A549 (cell line): ENCODE data around the gene SPATA13. TPM values are rescaled to one million over a fixed set of nuclear protein-coding genes. Genes with fewer than 3 reads are reported as not detected.

Experiments
- ATAC-seq, 2 experiments: fragments of 200-7000 bp in 1 of 2; fragments of >200 bp in 1 of 2; cut with Nextera tagmentation in 1 of 2; cut with Tn5 transposase in 1 of 2; 3 replicates each; pipeline versions ENCODE4 v1.8.0 to v1.9.1; 2018 to 2020; ENCODE audit warnings: mild to moderate bottlenecking in 1 of 2, moderate library complexity in 1 of 2
- CTCF ChIA-PET: fragments of 300-600 bp; sonication (Branson Sonifier 250); formaldehyde crosslinking; extraction: SDS; loops from one replicate; lab custom pipeline; 2021; ENCODE audit warnings: antibody characterized with exemption, inconsistent platforms; lab: Yijun Ruan, JAX
- POLR2A ChIA-PET: fragments of 350-600 bp; formaldehyde crosslinking; extraction: SDS; loops from one replicate; lab custom pipeline; 2021; ENCODE audit warnings: antibody characterized with exemption, inconsistent platforms; lab: Yijun Ruan, JAX
- DNase-seq, 2 experiments: peaks; one replicate each; pipeline versions ENCODE4 v3.0.0 to v3.0.0-alpha.2; 2011 to 2016; ENCODE audit warnings: low read depth in 1 of 2, low spot score in 1 of 2
- FAIRE-seq: peaks from 2 replicates; lab custom pipeline; 2011; peaks lifted over from hg19 to GRCh38; lab: Jason Lieb, UNC
- H3K27ac ChIP-seq, 2 experiments: fragments of >200 bp; sonication (Bioruptor Twin); formaldehyde crosslinking; 3 replicates each; pipeline ENCODE4 v1.5.1; 2016 to 2017
- H3K4me1 ChIP-seq: fragments of >200 bp; sonication (Bioruptor Twin); formaldehyde crosslinking; 3 replicates; pipeline ENCODE4 v1.6.1; 2016
- H3K4me2 ChIP-seq: fragments of >200 bp; sonication (Bioruptor Twin); formaldehyde crosslinking; 3 replicates; pipeline ENCODE4 v1.6.1; 2016
- H3K4me3 ChIP-seq: fragments of >200 bp; sonication (Bioruptor Twin); formaldehyde crosslinking; 3 replicates; pipeline ENCODE4 v1.5.1; 2016
- H3K9me3 ChIP-seq: fragments of >200 bp; sonication (Bioruptor Twin); formaldehyde crosslinking; 3 replicates; pipeline ENCODE4 v1.6.1; 2016
- BHLHE40 ChIP-seq: IDR thresholded peaks from 2 replicates; pipeline ENCODE4 v1.6.1; 2012; ENCODE audit warnings: low read depth, low read length, inconsistent platforms
- CBX2 ChIP-seq: fragments of 200-600 bp; sonication (generic); IDR thresholded peaks from 2 replicates; pipeline ENCODE4 v1.6.1; 2016; ENCODE audit warnings: low read depth, mild to moderate bottlenecking, borderline replicate concordance
- CHD2 ChIP-seq: fragments of 150-350 bp; IDR thresholded peaks from 2 replicates; pipeline ENCODE4 v1.6.1; 2014; ENCODE audit warnings: low read length; ENCODE audit not compliant: partially characterized antibody
- CHD4 ChIP-seq: fragments of 200-600 bp; sonication (generic); IDR thresholded peaks from 2 replicates; pipeline ENCODE4 v1.6.1; 2016; ENCODE audit warnings: antibody characterized with exemption, mild to moderate bottlenecking, borderline replicate concordance
- EHF ChIP-seq: fragments of 250-450 bp; sonication (Bioruptor Pico); IDR thresholded peaks from 2 replicates; pipeline ENCODE4 v1.5.0; 2020; ENCODE audit warnings: mild to moderate bottlenecking
- EP300 ChIP-seq, 2 experiments: fragments of >200 bp; sonication (Bioruptor Twin); formaldehyde crosslinking; IDR thresholded peaks; 2 replicates in 1 of 2; 3 replicates in 1 of 2; pipeline ENCODE4 v1.6.1; 2016 to 2017
- ESRRA ChIP-seq: fragments of 150-350 bp; IDR thresholded peaks from 2 replicates; pipeline ENCODE4 v1.6.1; 2014; ENCODE audit warnings: mild to moderate bottlenecking, low read length, borderline replicate concordance
- FOSB ChIP-seq: fragments of 250-450 bp; sonication (Bioruptor Pico); IDR thresholded peaks from 2 replicates; pipeline ENCODE4 v1.5.0; 2020; ENCODE audit warnings: mild to moderate bottlenecking, moderate library complexity
- HDAC2 ChIP-seq: fragments of 200-600 bp; sonication (generic); IDR thresholded peaks from 2 replicates; pipeline ENCODE4 v1.6.1; 2016
- HOXA7 ChIP-seq: fragments of 250-450 bp; sonication (Bioruptor Pico); IDR thresholded peaks from 2 replicates; pipeline ENCODE4 v1.5.0; 2020; ENCODE audit warnings: mild to moderate bottlenecking, moderate library complexity
- HOXB5 ChIP-seq: fragments of 250-450 bp; sonication (Bioruptor Pico); IDR thresholded peaks from 2 replicates; pipeline ENCODE4 v1.5.0; 2020; ENCODE audit warnings: mild to moderate bottlenecking, moderate library complexity
- KDM1A ChIP-seq: fragments of 200-600 bp; sonication (generic); IDR thresholded peaks from 2 replicates; pipeline ENCODE4 v1.6.1; 2016; ENCODE audit warnings: low read depth, mild to moderate bottlenecking
- KDM5A ChIP-seq: fragments of 200-600 bp; sonication (generic); IDR thresholded peaks from 2 replicates; pipeline ENCODE4 v1.6.1; 2016; ENCODE audit warnings: antibody characterized with exemption, mild to moderate bottlenecking
- MAFK ChIP-seq: fragments of 450-650 bp; IDR thresholded peaks from 2 replicates; pipeline ENCODE4 v1.6.1; 2014; ENCODE audit not compliant: partially characterized antibody
- MAZ ChIP-seq: fragments of 150-350 bp; IDR thresholded peaks from 2 replicates; pipeline ENCODE4 v1.6.1; 2014; ENCODE audit warnings: antibody characterized with exemption, low read depth, low read length, borderline replicate concordance
- MYC ChIP-seq: IDR thresholded peaks from 2 replicates; pipeline ENCODE4 v1.6.1; 2012; ENCODE audit warnings: mild to moderate bottlenecking, inconsistent platforms, low read length, improper control_type of control experiment, borderline replicate concordance
- NFE2L2 ChIP-seq: fragments of 150-350 bp; conservative IDR thresholded peaks from 2 replicates; pipeline ENCODE4 v1.6.1; 2014; ENCODE audit warnings: low read length
- PBX3 ChIP-seq: IDR thresholded peaks from 2 replicates; pipeline ENCODE4 v1.6.1; 2012
- RARB ChIP-seq: fragments of 250-450 bp; sonication (Bioruptor Pico); IDR thresholded peaks from 2 replicates; pipeline ENCODE4 v1.8.0; 2021; ENCODE audit warnings: mild to moderate bottlenecking, moderate library complexity
- RNF2 ChIP-seq: fragments of 200-600 bp; sonication (generic); IDR thresholded peaks from 2 replicates; pipeline ENCODE4 v1.6.1; 2016; ENCODE audit warnings: low read depth, mild to moderate bottlenecking, antibody characterized with exemption, moderate library complexity, borderline replicate concordance
- TFCP2L1 ChIP-seq: fragments of 250-450 bp; sonication (Bioruptor Pico); IDR thresholded peaks from 2 replicates; pipeline ENCODE4 v1.5.0; 2021; ENCODE audit warnings: mild to moderate bottlenecking
- USF2 ChIP-seq: fragments of 450-650 bp; IDR thresholded peaks from 2 replicates; pipeline ENCODE4 v1.6.1; 2014; ENCODE audit warnings: antibody characterized with exemption
- ZNF302 ChIP-seq: fragments of 250-450 bp; sonication (Bioruptor Pico); IDR thresholded peaks from 2 replicates; pipeline ENCODE4 v1.9.0; 2021; ENCODE audit warnings: inconsistent platforms, mild to moderate bottlenecking, moderate library complexity
- ZSCAN20 ChIP-seq: fragments of 250-450 bp; sonication (Bioruptor Pico); IDR thresholded peaks from 2 replicates; pipeline ENCODE4 v1.8.0; 2022; ENCODE audit warnings: mild to moderate bottlenecking, moderate library complexity
- WGBS: methylation state at CpG from one replicate; pipeline ENCODE4 v1.1.6; 2017; ENCODE audit errors: missing lambda C conversion rate; 5-methylcytosine and 5-hydroxymethylcytosine counted together
- polyA plus RNA-seq, 4 experiments: library from polyadenylated mRNA; depleted of rRNA in 3 of 4; stranded (reverse); fragments of >200 nt; fragmentation: RNase III in 1 of 4; extraction: RNeasy Plus Mini Kit Qiagen cat#74134 plus additional on column Dnase treatment in 1 of 4; gene quantifications; 2 replicates in 3 of 4; 3 replicates in 1 of 4; pipeline ENCODE4 v1.2.3, GENCODE V29; 2011 to 2017
- TF ChIP-seq, protein P1 (sequence below): IDR thresholded peaks from 2 replicates; pipeline ENCODE4 v1.6.1; 2012
- TF ChIP-seq, protein P2 (sequence below): fragments of 250-450 bp; sonication (Bioruptor Pico); IDR thresholded peaks from 2 replicates; pipeline ENCODE4 v1.5.0; 2020; ENCODE audit warnings: low read depth, mild to moderate bottlenecking, moderate library complexity
- TF ChIP-seq, protein P3 (sequence below): IDR thresholded peaks from 2 replicates; pipeline ENCODE4 v1.6.1; 2012; ENCODE audit warnings: low read depth, borderline replicate concordance

The SPATA13 gene
- polyA plus RNA-seq, 2 of the 4 experiments (the other 2 are of a cell fraction) = 3.1 to 6.3 TPM

- FAIRE-seq (no peak), ATAC-seq (no peak), DNase-seq (no peak)
- no peak for TF ChIP-seq ZSCAN20
- no peak for TF ChIP-seq PBX3
- TF ChIP-seq HDAC2 = no peak
- no peak for TF ChIP-seq USF2
- TF ChIP-seq MYC = no peak
- TF ChIP-seq RNF2 = no peak
- TF ChIP-seq HOXB5 (CRISPR knock-in tag) = no peak
- no peak for TF ChIP-seq CBX2
- TF ChIP-seq TFCP2L1 (CRISPR knock-in tag) = no peak
- TF ChIP-seq BHLHE40 = no peak
- H3K27ac ChIP-seq = no peak overlapping the region
- no peaks in the 10 kb centered on the region for H3K4me1 ChIP-seq
- POLR2A ChIA-PET = no interaction called here
- no peak overlapping the region for H3K4me2 ChIP-seq
- no peaks in the 10 kb centered on the region for H3K9me3 ChIP-seq
- CTCF ChIA-PET = no interaction called here
- 83% methylated on average over 19 of the region's 36 CpGs for WGBS
- no peak overlapping the region for H3K4me3 ChIP-seq
These were observed 178.2 kb downstream of the SPATA13 start for GRCh38 chr13:24338721-24339120.

- no peak for ATAC-seq
- POLR2A ChIA-PET = no interaction called here
- 91% methylated on average over 28 of the region's 35 CpGs for WGBS
- Histone ChIP-seq H3K9me3 (no peaks in the 10 kb centered on the region), H3K4me1 (no peaks in the 10 kb centered on the region), H3K4me2 (no peak overlapping the region), H3K4me3 (no peak overlapping the region), H3K27ac (no peak overlapping the region)
- TF ChIP-seq, protein P1, sequence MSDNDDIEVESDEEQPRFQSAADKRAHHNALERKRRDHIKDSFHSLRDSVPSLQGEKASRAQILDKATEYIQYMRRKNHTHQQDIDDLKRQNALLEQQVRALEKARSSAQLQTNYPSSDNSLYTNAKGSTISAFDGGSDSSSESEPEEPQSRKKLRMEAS = no peak
- TF ChIP-seq EHF (CRISPR knock-in tag) = no peak
- no peak for FAIRE-seq
- no peak for DNase-seq
- CTCF ChIA-PET = interaction anchor here (0.6 kb wide), 1 partner anchor 62 kb away, joined by 3 read pairs; no protein-coding TSS in a partner anchor
These were observed 179.6 kb downstream of the SPATA13 start for GRCh38 chr13:24339937-24340607.

GRCh38 chr13:24340608-24340955 is 180.1 kb downstream of the SPATA13 start:
- no peak for FAIRE-seq
- POLR2A ChIA-PET = no interaction called here
- TF ChIP-seq FOSB (no peak), CHD4 (no peak)
- no peak overlapping the region for H3K4me3 ChIP-seq
- H3K27ac ChIP-seq = no peak overlapping the region
- no peaks in the 10 kb centered on the region for H3K4me1 ChIP-seq
- H3K4me2 ChIP-seq = no peak overlapping the region
- WGBS = 87% methylated on average over 6 of the region's 26 CpGs
- ATAC-seq = no peak
- CTCF ChIA-PET = interaction anchor here (0.6 kb wide), 1 partner anchor 63 kb away, joined by 3 read pairs; no protein-coding TSS in a partner anchor
- DNase-seq = no peak
- H3K9me3 ChIP-seq = no peaks in the 10 kb centered on the region

- ATAC-seq = no peak
- TF ChIP-seq NFE2L2 = no peak
- TF ChIP-seq, protein P2, sequence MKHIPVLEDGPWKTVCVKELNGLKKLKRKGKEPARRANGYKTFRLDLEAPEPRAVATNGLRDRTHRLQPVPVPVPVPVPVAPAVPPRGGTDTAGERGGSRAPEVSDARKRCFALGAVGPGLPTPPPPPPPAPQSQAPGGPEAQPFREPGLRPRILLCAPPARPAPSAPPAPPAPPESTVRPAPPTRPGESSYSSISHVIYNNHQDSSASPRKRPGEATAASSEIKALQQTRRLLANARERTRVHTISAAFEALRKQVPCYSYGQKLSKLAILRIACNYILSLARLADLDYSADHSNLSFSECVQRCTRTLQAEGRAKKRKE = no peak
- TF ChIP-seq MAZ = no peak
- TF ChIP-seq, protein P3, sequence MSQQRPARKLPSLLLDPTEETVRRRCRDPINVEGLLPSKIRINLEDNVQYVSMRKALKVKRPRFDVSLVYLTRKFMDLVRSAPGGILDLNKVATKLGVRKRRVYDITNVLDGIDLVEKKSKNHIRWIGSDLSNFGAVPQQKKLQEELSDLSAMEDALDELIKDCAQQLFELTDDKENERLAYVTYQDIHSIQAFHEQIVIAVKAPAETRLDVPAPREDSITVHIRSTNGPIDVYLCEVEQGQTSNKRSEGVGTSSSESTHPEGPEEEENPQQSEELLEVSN = no peak
- no peak for TF ChIP-seq KDM1A
- TF ChIP-seq BHLHE40 = no peak
- no peak for TF ChIP-seq RARB (CRISPR knock-in tag)
- TF ChIP-seq, protein P1 = no peak
- no peak for TF ChIP-seq ZNF302 (CRISPR knock-in tag)
- TF ChIP-seq EP300 (IDR thresholded peaks at IDR 0.05) = no peak
- TF ChIP-seq MAFK = no peak
- no peak for TF ChIP-seq HOXA7 (CRISPR knock-in tag)
- no peak for TF ChIP-seq ESRRA
- no peak for TF ChIP-seq CHD2
- TF ChIP-seq KDM5A = no peak
- WGBS = 41% methylated on average over 3 of the region's 3 CpGs
- Histone ChIP-seq H3K4me3 (no peak overlapping the region), H3K4me1 (no peaks in the 10 kb centered on the region), H3K4me2 (no peak overlapping the region), H3K27ac (no peak overlapping the region), H3K9me3 (no peaks in the 10 kb centered on the region)
- ChIA-PET POLR2A (no interaction called here), CTCF (no interaction called here)
- DNase-seq = no peak
- no peak for FAIRE-seq
These were observed 180.9 kb downstream of the SPATA13 start for GRCh38 chr13:24341439-24341838.
